CD1c-positive myeloid dendritic cell (primary cell): Measurements from ENCODE around the gene RAB1B.

Experiments used
- DNase-seq: peaks from one replicate; pipeline ENCODE4 v3.0.0-alpha.2; 2016; ENCODE audit errors: extremely low spot score

Gene RAB1B

GRCh38 chr11:66268244-66268951, at the start of gene RAB1B:
Gene RAB1B, plus strand, starts transcription at chr11:66268639. Its CDS starts 41 bp downstream, at chr11:66268680.
- peak; percentile 100 for DNase-seq

- no peak for DNase-seq
These were observed 49.4 kb upstream of the RAB1B start for GRCh38 chr11:66218846-66219620.

- DNase-seq: no peak
These were observed 48.4 kb upstream of the RAB1B start for GRCh38 chr11:66219846-66220565.

- DNase-seq: no peak
These were observed 47.9 kb upstream of the RAB1B start for GRCh38 chr11:66220566-66220935.

- DNase-seq: no peak
These were observed 47.4 kb upstream of the RAB1B start for GRCh38 chr11:66221012-66221411.

GRCh38 chr11:66221726-66222236, 46.7 kb upstream of the RAB1B start:
- DNase-seq: no peak

GRCh38 chr11:66222358-66223149, 45.9 kb upstream of the RAB1B start:
- DNase-seq: peak; percentile 95

GRCh38 chr11:66224226-66224855, 44.1 kb upstream of the RAB1B start:
- DNase-seq: no peak

- DNase-seq: no peak
These were observed 43.4 kb upstream of the RAB1B start for GRCh38 chr11:66225066-66225465.

GRCh38 chr11:66226101-66226500, 42.3 kb upstream of the RAB1B start:
- DNase-seq: no peak

- no peak for DNase-seq
These were observed 40.7 kb upstream of the RAB1B start for GRCh38 chr11:66227700-66228099.

- DNase-seq: no peak
These were observed 39.9 kb upstream of the RAB1B start for GRCh38 chr11:66228521-66228920.

- DNase-seq: no peak
These were observed 38.3 kb upstream of the RAB1B start for GRCh38 chr11:66230156-66230555.

GRCh38 chr11:66230978-66231377, 37.5 kb upstream of the RAB1B start:
- no peak for DNase-seq

GRCh38 chr11:66231561-66231960, 36.9 kb upstream of the RAB1B start:
- no peak for DNase-seq

GRCh38 chr11:66232769-66233168, 35.7 kb upstream of the RAB1B start:
- no peak for DNase-seq

GRCh38 chr11:66233301-66233700, 35.1 kb upstream of the RAB1B start:
- no peak for DNase-seq

- no peak for DNase-seq
These were observed 33.3 kb upstream of the RAB1B start for GRCh38 chr11:66235141-66235540.

GRCh38 chr11:66237867-66238266, 30.6 kb upstream of the RAB1B start:
- no peak for DNase-seq

- no peak for DNase-seq
These were observed 29.5 kb upstream of the RAB1B start for GRCh38 chr11:66238786-66239413.

- DNase-seq: no peak
These were observed 28.9 kb upstream of the RAB1B start for GRCh38 chr11:66239511-66239910.
